Right renal cortex interstitium (tissue), 3 donors: Measurements from ENCODE around the gene SLC12A4. TPM values are rescaled to one million over a fixed set of nuclear protein-coding genes. Genes with fewer than 3 reads are reported as not detected.
"Not testable (repeated sequence)": the region's sequence is repeated elsewhere in the genome, so short reads cannot be mapped to it uniquely, and the experiment has no call there.

Experiments used
- DNase-seq, 3 donors: peaks; one replicate each; pipeline ENCODE4 v3.0.0-alpha.2; 2013; ENCODE audit warnings: low read depth in 3 of 3, low spot score in 2 of 3
- polyA plus RNA-seq, 3 donors: library from polyadenylated mRNA; unstranded; fragments of 120-200 nt; gene quantifications; one replicate each; pipeline ENCODE4 v1.2.1, GENCODE V29; 2013; ENCODE audit not compliant: insufficient read length in 3 of 3

Gene SLC12A4
- 10 to 100 TPM; 30.6 to 33.8 (median 30.9) TPM for polyA plus RNA-seq

- DNase-seq: peak in 2 of 3 donors; percentile 80 to 84
Measured at GRCh38 chr16:67968400-67969253, at the start of gene SLC12A4. Gene SLC12A4 (minus strand): TSS chr16:67968637. CDS start chr16:67968553, 84 bp downstream.

DNA sequence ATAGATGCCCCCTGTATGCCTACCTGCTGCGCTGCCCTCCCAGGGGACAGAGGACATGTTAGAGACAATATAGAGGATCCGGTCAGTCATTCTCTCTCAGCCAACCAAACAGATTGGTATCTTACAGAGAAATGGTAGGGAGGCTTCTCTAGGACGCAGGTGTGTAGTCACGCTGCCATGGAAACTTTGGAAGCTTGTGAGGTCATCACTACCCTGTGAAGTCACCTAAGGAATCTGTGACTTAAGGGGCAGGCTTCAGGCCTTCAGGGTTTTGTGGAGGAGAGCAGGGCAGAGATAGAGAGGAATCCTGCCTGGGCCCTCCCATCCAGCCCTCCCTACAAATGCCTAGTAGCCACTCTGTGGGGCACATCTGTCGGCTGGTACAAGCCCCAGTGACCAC, 47.2 kb upstream of the SLC12A4 start, which contains the start of gene DPEP2NB:
TSS of gene DPEP2NB (minus strand) at position 231 of the 400 bp plus-strand sequence. CDS start at position 90, 141 bp downstream.
- DNase-seq: no peak

DNA sequence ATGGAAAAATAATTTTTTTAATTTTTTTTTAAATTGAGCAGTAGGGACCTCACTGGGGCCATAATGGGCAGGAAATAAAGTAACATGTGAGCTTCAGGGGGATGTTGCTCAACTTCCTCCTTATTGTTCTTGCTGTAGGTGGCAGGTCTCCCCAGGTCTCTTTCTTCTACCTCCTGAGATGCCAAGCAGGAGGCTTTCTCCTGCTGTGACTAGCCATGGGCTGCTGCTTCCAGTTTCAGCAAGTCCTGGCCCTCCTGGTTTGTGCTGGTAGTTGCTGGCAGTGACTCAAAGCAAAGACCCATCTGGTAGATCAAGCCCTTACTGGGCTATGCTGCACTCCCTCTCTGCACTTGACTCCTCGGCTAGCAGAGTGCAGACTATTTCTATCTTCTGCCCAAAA, 45.0 kb upstream of the SLC12A4 start:
- DNase-seq: no peak

GRCh38 chr16:68009872-68010271, 41.4 kb upstream of the SLC12A4 start:
- not testable (repeated sequence) for DNase-seq

DNA sequence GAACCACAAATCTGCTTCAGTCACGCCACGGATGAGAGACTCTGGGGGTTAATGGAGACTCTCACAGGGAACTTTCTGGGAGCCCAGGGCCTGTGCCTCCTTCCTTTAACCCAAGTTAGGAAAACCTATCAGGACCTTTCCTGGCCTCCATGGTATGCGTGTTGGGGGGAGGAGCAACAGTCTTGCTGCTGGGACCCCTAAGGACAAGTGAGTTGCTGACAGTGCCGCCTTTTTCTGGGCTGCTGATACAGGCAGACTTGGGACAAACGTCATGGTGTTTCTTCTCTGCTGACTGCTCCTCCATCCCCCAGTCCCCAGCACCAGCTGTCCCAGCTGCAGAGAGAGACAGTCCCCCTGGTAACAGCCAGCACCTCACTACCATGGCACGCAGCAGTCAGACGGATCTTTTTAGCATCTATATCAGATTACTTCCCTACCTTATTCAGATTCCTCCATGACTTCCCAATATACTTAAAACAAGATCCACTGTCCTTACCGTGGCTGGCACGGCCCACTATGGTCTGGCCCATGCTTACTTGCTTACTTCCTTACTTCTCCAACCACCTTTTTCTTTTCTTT, 40.8 kb upstream of the SLC12A4 start:
- DNase-seq: no peak

GRCh38 chr16:68005786-68006286, 37.4 kb upstream of the SLC12A4 start:
- DNase-seq: no peak

DNA sequence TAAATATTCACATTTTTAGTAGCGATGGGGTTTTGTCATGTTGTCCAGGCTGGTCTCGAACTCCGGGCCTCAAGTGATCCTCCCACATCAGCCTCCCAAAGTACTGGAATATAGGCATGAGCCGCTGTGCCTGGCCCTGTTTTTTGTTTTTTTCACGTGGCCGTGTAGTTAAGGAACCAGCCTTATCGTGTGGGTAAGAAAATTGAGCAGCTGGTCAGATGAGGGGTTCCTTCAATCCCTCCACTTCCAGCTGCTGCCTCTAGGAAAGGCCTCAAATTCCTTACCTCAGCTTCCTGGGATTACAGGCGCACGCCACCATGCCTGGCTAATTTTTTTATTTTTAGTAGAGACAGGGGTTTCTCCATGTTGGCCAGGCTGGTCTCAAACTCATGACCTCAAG, 36.8 kb upstream of the SLC12A4 start:
- no peak for DNase-seq

DNA sequence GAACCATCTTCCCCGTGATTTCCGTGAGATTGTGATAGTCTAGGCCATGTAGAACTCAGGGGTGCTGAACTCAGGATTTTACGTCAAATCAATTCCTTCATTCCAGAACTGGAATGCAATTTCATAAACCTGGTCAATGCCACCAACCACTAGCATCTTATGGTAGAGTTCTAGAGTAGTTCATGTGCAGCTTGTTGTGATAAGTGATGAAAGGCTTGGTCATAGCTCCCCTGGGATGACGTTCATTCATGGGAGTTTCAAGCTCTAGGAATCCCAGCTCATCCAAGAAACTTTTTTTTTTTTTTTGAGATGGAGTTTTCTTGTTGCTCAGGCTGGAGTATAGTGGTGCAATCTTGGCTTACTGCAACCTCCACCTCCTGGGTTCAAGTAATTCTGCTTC, 34.6 kb upstream of the SLC12A4 start:
- DNase-seq: no peak

DNA sequence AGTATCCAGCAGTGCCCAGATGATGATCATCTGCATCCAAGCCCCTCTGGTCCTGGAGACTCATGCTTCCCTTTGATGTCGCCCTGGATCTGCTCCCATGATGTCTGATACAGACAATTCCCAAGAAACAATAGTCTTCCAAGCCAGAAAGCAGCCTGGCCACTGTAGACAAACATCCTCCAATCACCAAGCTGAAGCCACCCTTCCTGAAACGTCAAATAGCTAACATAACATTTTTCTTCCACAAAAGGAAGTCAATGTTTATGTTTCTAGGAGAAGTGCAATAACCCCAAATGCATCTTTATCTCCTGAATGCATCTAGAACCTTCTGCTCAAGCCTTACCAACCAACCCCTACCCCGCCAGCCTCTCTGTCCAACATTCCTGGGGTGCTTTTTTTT, 32.0 kb upstream of the SLC12A4 start:
- DNase-seq: no peak

- DNase-seq: no peak
Measured at GRCh38 chr16:67999985-68000384, 31.5 kb upstream of the SLC12A4 start.

GRCh38 chr16:67998779-67999688, 30.6 kb upstream of the SLC12A4 start, which contains the start of gene DPEP2:
Gene DPEP2 (minus strand): TSS chr16:67999484. CDS start chr16:67993212, 6,272 bp downstream.
- not testable (repeated sequence) for DNase-seq

GRCh38 chr16:67998231-67998778, 29.9 kb upstream of the SLC12A4 start:
- DNase-seq: not testable (repeated sequence)

DNA sequence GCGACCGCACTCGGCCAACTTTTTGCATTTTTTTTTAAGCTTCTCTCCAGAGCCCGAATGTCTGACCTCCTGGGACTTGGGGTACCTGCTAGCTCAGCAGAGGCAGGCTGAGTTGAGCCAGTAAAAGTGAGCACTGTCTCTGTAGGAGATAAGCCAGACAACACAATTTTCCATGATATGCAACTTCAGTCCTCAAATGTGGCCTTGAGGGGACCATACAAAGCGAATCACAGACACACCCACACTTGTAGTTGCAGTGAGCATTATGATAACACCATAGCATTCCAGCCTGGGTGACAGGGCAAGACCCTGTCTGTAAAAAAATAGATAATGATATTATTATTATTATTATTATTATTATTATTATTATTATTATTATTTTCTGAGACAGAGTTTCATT, 28.2 kb upstream of the SLC12A4 start:
- no peak for DNase-seq

GRCh38 chr16:67995423-67995822, 27.0 kb upstream of the SLC12A4 start:
- DNase-seq: no peak

- not testable (repeated sequence) for DNase-seq
Measured at GRCh38 chr16:67994040-67994408, 25.6 kb upstream of the SLC12A4 start.

DNA sequence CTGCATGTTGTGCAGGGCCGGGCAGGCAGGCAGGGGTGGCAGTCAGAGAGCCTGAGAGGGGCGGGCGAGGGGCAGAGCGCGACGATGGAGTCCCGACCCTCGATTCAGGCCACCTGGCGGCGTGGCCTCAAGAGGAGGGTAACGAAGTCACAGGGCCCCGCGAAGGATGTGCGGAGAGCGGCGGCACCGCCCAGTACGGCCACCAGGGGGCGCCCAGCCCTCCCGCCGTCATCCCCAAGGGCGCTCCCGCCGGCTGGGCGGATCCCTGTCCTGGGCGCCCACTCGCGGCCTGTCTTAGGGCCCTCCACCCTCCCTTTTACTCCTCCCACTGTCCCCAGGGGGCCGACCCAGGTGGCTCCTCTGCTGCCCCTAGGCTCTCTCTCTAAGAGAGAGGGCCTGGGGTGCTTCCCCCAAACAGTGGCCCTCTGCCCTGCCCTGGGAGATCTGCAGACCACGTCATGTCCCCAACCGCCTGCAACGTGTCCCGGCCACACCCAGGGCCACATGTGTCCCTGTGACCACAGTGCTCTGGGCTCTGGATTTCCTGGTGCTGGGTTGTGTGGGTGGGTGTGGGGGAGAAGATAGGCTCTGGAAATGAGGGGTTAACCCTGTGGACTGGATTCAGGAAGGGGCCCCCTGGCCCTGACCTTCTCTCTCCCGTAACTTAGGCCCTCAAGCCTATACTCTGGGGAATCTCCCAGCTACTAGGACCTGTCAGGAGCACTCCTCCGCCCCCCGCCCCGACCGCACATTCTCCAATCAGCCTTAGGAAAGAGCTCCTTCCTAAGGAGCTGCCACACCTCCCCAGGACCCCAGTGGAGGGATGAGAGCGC, 25.0 kb upstream of the SLC12A4 start:
- peak in 1 of 3 donors; percentile 41 for DNase-seq

DNA sequence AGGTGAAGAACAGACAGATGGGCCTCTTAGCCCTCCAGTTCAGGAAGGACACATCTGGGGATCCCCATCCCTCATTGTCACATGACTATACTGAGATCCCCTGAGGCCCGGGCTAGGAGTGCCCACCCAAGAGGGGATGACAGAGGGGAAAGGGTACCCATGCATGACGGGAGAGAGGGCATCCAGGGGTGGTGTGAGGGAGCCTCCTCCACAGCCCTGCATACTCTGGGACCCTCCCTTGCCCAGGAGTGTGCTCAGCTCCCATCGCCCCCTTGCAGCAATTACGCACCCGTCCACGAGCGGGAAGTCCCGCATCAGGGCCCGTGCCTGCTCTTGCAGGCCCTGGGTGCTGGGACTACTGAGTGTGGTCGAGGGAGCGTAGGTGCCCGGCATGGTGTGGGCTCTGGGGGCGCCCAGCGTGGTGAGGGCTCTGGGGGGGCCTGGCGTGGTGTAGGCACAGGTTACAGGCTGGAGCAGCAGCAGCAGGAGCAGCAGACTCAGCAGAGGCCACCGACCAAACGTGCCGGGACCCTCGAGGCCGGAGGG, 24.3 kb upstream of the SLC12A4 start:
- DNase-seq: no peak

- no peak for DNase-seq
Measured at GRCh38 chr16:67990018-67990386, 21.6 kb upstream of the SLC12A4 start.

DNA sequence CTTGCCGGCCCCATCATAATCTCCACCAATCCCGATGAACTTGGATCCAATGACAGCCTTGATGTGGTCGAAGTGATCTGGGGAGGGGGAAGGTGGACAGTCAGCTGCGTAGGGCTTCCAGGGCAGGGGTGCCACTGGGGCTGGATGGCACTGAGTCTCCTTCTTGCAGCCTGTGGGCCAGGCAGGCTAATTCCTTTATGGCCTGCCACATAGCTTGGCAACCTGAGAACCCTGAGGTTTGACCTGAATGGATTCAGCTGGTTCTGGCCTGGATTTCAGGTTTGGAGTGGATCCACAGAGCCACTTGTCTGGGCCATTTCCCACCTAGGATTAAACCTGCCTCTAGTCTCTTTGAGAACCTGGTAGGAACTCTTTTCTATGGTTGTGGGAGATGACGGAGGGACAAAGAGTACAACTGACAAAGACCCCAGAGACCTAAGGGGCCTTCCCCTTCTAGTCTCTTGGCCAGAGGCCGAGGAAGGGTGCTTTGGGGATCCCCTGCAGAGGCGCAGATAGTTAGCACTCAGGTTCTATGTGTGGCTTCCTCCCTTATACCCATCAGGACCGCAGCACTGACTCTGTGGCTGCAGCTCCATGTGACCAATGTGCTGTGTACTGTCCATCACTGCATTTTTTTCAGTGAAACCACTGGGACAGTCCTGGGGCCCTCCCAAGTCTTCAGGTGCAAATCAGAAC, 21.0 kb upstream of the SLC12A4 start:
- no peak for DNase-seq
